IMR-90 (cell line): ENCODE measurements around the gene RASSF6. TPM values are rescaled to one million over a fixed set of nuclear protein-coding genes. Genes with fewer than 3 reads are reported as not detected.

ENCODE experiments used
- ATAC-seq: fragments of 200-7000 bp; cut with Tn5 transposase; 2 replicates; pipeline ENCODE4 v1.9.1; 2020; ENCODE audit warnings: low read depth, mild to moderate bottlenecking, moderate library complexity
- BruUV-seq: library from RNA; stranded (reverse); fragments of 400-500 nt; replicated peaks from 2 replicates; lab custom pipeline; 2021; lab: Mats Ljungman, UMichigan
- CTCF ChIA-PET: fragments of 300-600 bp; formaldehyde crosslinking; extraction: SDS; loops from one replicate; lab custom pipeline; 2021; ENCODE audit warnings: antibody characterized with exemption; lab: Yijun Ruan, JAX
- POLR2A ChIA-PET: fragments of 300-600 bp; sonication (Branson Sonifier 250); formaldehyde crosslinking; loops from one replicate; lab custom pipeline; 2022; ENCODE audit warnings: antibody characterized with exemption; ENCODE audit not compliant: unreplicated experiment; lab: Charles Lee
- DNase-seq: peaks from one replicate; pipeline ENCODE4 v3.0.0; 2013
- H2AFZ ChIP-seq: replicated peaks from 2 replicates; pipeline ENCODE3; 2013; ENCODE audit warnings: low read length, mild to moderate bottlenecking; ENCODE audit not compliant: poor library complexity
- H2AK5ac ChIP-seq: 2 replicates; pipeline ENCODE4 v1.6.1; 2013; ENCODE audit warnings: low read depth, low read length, inconsistent platforms
- H2AK9ac ChIP-seq: replicated peaks from 2 replicates; pipeline ENCODE3; 2013; ENCODE audit warnings: mild to moderate bottlenecking, low read depth, low read length, moderate library complexity; ENCODE audit not compliant: poor library complexity
- H2BK120ac ChIP-seq: 2 replicates; pipeline ENCODE4 v1.6.1; 2013; ENCODE audit warnings: low read depth, low read length, inconsistent platforms
- H2BK15ac ChIP-seq: 3 replicates; pipeline ENCODE4 v1.6.1; 2013; ENCODE audit warnings: low read depth, low read length, inconsistent platforms
- H2BK20ac ChIP-seq: 2 replicates; pipeline ENCODE4 v1.6.1; 2013; ENCODE audit warnings: low read depth, mild to moderate bottlenecking, inconsistent platforms, low read length, moderate library complexity
- H2BK5ac ChIP-seq: 2 replicates; pipeline ENCODE4 v1.6.1; 2013; ENCODE audit warnings: mild to moderate bottlenecking, low read depth, low read length, inconsistent platforms; ENCODE audit not compliant: poor library complexity, severe bottlenecking
- H3K14ac ChIP-seq: replicated peaks from 2 replicates; pipeline ENCODE4 v1.6.1; 2013; ENCODE audit warnings: low read depth, low read length, inconsistent platforms
- H3K18ac ChIP-seq: 2 replicates; pipeline ENCODE4 v1.6.1; 2013; ENCODE audit warnings: low read depth, low read length, control low read depth
- H3K23ac ChIP-seq: 2 replicates; pipeline ENCODE4 v1.6.1; 2013; ENCODE audit warnings: low read depth, low read length, inconsistent platforms
- H3K27ac ChIP-seq: 2 replicates; pipeline ENCODE4 v1.5.1; 2013; ENCODE audit warnings: mild to moderate bottlenecking, control low read depth, low read length; ENCODE audit not compliant: insufficient read depth
- H3K27me3 ChIP-seq: 2 replicates; pipeline ENCODE4 v1.6.1; 2013; ENCODE audit warnings: low read length; ENCODE audit not compliant: control insufficient read depth, insufficient read depth
- H3K36me3 ChIP-seq: 2 replicates; pipeline ENCODE4 v1.6.1; 2013; ENCODE audit warnings: low read length, mixed read lengths; ENCODE audit not compliant: control insufficient read depth, insufficient read depth
- H3K4ac ChIP-seq: 2 replicates; pipeline ENCODE4 v1.6.1; 2013; ENCODE audit warnings: low read depth, low read length, inconsistent platforms
- H3K4me1 ChIP-seq: 2 replicates; pipeline ENCODE4 v1.6.1; 2013; ENCODE audit warnings: low read length, mixed read lengths; ENCODE audit not compliant: control insufficient read depth, insufficient read depth
- H3K4me2 ChIP-seq: 2 replicates; pipeline ENCODE4 v1.6.1; 2013; ENCODE audit warnings: low read depth, mild to moderate bottlenecking, control low read depth, low read length, moderate library complexity
- H3K4me3 ChIP-seq: 2 replicates; pipeline ENCODE4 v1.5.1; 2013; ENCODE audit warnings: low read depth, mild to moderate bottlenecking, control low read depth, low read length, moderate library complexity; ENCODE audit not compliant: insufficient read depth
- H3K56ac ChIP-seq: 2 replicates; pipeline ENCODE4 v1.6.1; 2013; ENCODE audit warnings: low read length, inconsistent platforms; ENCODE audit not compliant: insufficient read depth; ENCODE audit errors: extremely low read depth
- H3K79me1 ChIP-seq, 2 experiments: 2 replicates each; pipeline ENCODE4 v1.6.1; 2013; ENCODE audit warnings: low read length in 2 of 2, inconsistent platforms in 1 of 2, low read depth in 1 of 2
- H3K9ac ChIP-seq: 2 replicates; pipeline ENCODE4 v1.6.1; 2013; ENCODE audit warnings: low read depth, low read length, control low read depth
- H3K9me1 ChIP-seq: 2 replicates; pipeline ENCODE4 v1.6.1; 2013; ENCODE audit warnings: low read length, inconsistent platforms; ENCODE audit not compliant: insufficient read depth
- H3K9me3 ChIP-seq: 2 replicates; pipeline ENCODE4 v1.6.1; 2013; ENCODE audit warnings: low read length; ENCODE audit not compliant: control insufficient read depth, insufficient read depth
- H4K20me1 ChIP-seq: 2 replicates; pipeline ENCODE4 v1.6.1; 2013; ENCODE audit warnings: low read length, inconsistent platforms; ENCODE audit not compliant: insufficient read depth
- H4K5ac ChIP-seq: 2 replicates; pipeline ENCODE4 v1.6.1; 2013; ENCODE audit warnings: mild to moderate bottlenecking, low read depth, low read length, control low read depth
- H4K8ac ChIP-seq, 2 experiments: 2 replicates each; pipeline ENCODE4 v1.6.1; 2013; ENCODE audit warnings: low read depth in 2 of 2, low read length in 2 of 2, control low read depth in 1 of 2, inconsistent platforms in 1 of 2
- H4K91ac ChIP-seq: 2 replicates; pipeline ENCODE4 v1.6.1; 2013; ENCODE audit warnings: low read depth, low read length, inconsistent platforms; ENCODE audit not compliant: insufficient read depth
- BHLHE40 ChIP-seq: fragments of 150-350 bp; IDR thresholded peaks from 2 replicates; pipeline ENCODE4 v1.6.1; 2016; ENCODE audit warnings: mild to moderate bottlenecking, low read depth, low read length
- CEBPB ChIP-seq: IDR thresholded peaks from 2 replicates; pipeline ENCODE4 v1.6.1; 2012; ENCODE audit warnings: low read depth, low read length, improper control_type of control experiment
- ELK1 ChIP-seq: fragments of 150-350 bp; IDR thresholded peaks from 2 replicates; pipeline ENCODE4 v1.6.1; 2016; ENCODE audit warnings: low read depth, mild to moderate bottlenecking, low read length, moderate library complexity, borderline replicate concordance
- FOS ChIP-seq: fragments of 150-350 bp; IDR thresholded peaks from 2 replicates; pipeline ENCODE4 v1.6.1; 2016; ENCODE audit warnings: low read depth, low read length
- MAFK ChIP-seq: IDR thresholded peaks from 2 replicates; pipeline ENCODE4 v1.6.1; 2012; ENCODE audit warnings: low read depth, low read length, improper control_type of control experiment
- MAZ ChIP-seq: IDR thresholded peaks from 2 replicates; pipeline ENCODE4 v1.6.1; 2012; ENCODE audit warnings: low read depth, mild to moderate bottlenecking, low read length, improper control_type of control experiment, moderate library complexity, borderline replicate concordance
- MXI1 ChIP-seq: IDR thresholded peaks from 2 replicates; pipeline ENCODE4 v1.6.1; 2012; ENCODE audit warnings: low read depth, mild to moderate bottlenecking, low read length, moderate library complexity, borderline replicate concordance
- NFE2L2 ChIP-seq: fragments of 150-350 bp; IDR thresholded peaks from 2 replicates; pipeline ENCODE4 v1.6.1; 2016; ENCODE audit warnings: low read depth, mild to moderate bottlenecking, low read length
- POLR2A ChIP-seq: IDR thresholded peaks from 2 replicates; pipeline ENCODE4 v1.6.1; 2012; ENCODE audit warnings: mild to moderate bottlenecking, low read depth, low read length
- SMC3 ChIP-seq: fragments of 150-350 bp; IDR thresholded peaks from 2 replicates; pipeline ENCODE4 v1.6.1; 2016; ENCODE audit warnings: low read depth, mild to moderate bottlenecking, antibody characterized with exemption, low read length, moderate library complexity
- USF2 ChIP-seq: fragments of 150-350 bp; IDR thresholded peaks from 2 replicates; pipeline ENCODE4 v1.6.1; 2017; ENCODE audit warnings: mild to moderate bottlenecking, antibody characterized with exemption, low read length, low read depth
- WGBS, 2 experiments: methylation state at CpG; one replicate each; pipeline versions ENCODE4 v1.1.5 to v1.1.7; 2013; ENCODE audit warnings: missing lambda C conversion rate in 2 of 2; ENCODE audit not compliant: insufficient read length in 1 of 2; ENCODE audit errors: extremely low coverage in 2 of 2; 5-methylcytosine and 5-hydroxymethylcytosine counted together
- dilution Hi-C: fragments of 300-500 bp; cut with HindIII; formaldehyde crosslinking; loops from one replicate; pipeline ENCODE4 v1.14.3; 2018; ENCODE audit warnings: low sequenced_read_pairs; ENCODE audit not compliant: unreplicated experiment
- in situ Hi-C: fragments of 300-500 bp; cut with MboI; formaldehyde crosslinking; loops from 3 replicates; pipeline ENCODE4 v1.14.3; 2019; ENCODE audit warnings: low sequenced_read_pairs, inconsistent platforms, mixed read lengths
- intact Hi-C: fragments of 100-400 bp; cut with micrococcal nuclease; formaldehyde crosslinking; loops from 2 replicates; pipeline ENCODE4 v1.10.0; 2022
- polyA plus RNA-seq, 3 experiments: library from polyadenylated mRNA; depleted of rRNA; stranded (reverse); fragments of >200 nt; gene quantifications; 2 replicates each; pipeline ENCODE4 v1.2.3, GENCODE V29; 2012; ENCODE audit warnings: low replicate concordance in 1 of 3
- total RNA-seq: library from RNA; depleted of rRNA; stranded (reverse); fragments of >200 nt; gene quantifications from 2 replicates; pipeline ENCODE4 v1.2.3, GENCODE V29; 2012

Gene RASSF6
- total and polyA plus RNA-seq, 2 of the 4 experiments (the other 2 are of a cell fraction): not detected

- no peak for TF ChIP-seq USF2
- no peak for TF ChIP-seq FOS
Measured at GRCh38 chr4:73603854-73604584, 16.2 kb downstream of the RASSF6 start (continued).

GRCh38 chr4:73603271-73603710 is 16.9 kb downstream of the RASSF6 start:
- Histone ChIP-seq H3K36me3 (no peaks in the 10 kb centered on the region), H2AK9ac (no peak overlapping the region), H2AK5ac (peak overlapping the region; percentile 60; the same call in 1 of the 2 replicates), H3K56ac (no peak overlapping the region), H3K27ac (no peak overlapping the region), H2BK120ac (peak overlapping the region; percentile 69), H3K27me3 (no peaks in the 10 kb centered on the region), H3K4me3 (no peak overlapping the region), H3K9me3 (no peaks in the 10 kb centered on the region), H4K8ac (peak overlapping the region in 1 of 2 experiments; percentile 60; a peak in 1 of 4 replicates), H2BK20ac (0 out of 2 replicates have a peak overlapping the region, but pooled peaks have one; percentile 61), H3K18ac (0 out of 2 replicates have a peak overlapping the region, but pooled peaks have one; percentile 64), H4K20me1 (no peaks in the 10 kb centered on the region), H3K9ac (no peak overlapping the region), H4K91ac (no peak overlapping the region), H3K9me1 (no peaks in the 10 kb centered on the region), H2BK5ac (peak overlapping the region; percentile 70), H2AFZ (peak overlapping the region; percentile 75), H4K5ac (no peak overlapping the region), H3K4me2 (0 out of 2 replicates have a peak overlapping the region, but pooled peaks have one; percentile 52), H3K4ac (peak overlapping the region; percentile 58; the same call in 1 of the 2 replicates), H3K79me1 (no peaks in the 10 kb centered on the region), H3K14ac (peak overlapping the region; percentile 56; the same call in 1 of the 2 replicates), H2BK15ac (0 out of 3 replicates have a peak overlapping the region, but pooled peaks have one; percentile 67), H3K23ac (no peak overlapping the region; the same call in 1 of the 2 replicates), H3K4me1 (peaks cover 8% of the 10 kb centered on the region)
- ChIA-PET POLR2A (no interaction called here), CTCF (interaction anchor here (1.0 to 1.3 kb wide), 2 partner anchors 9 to 48 kb away, joined by 3 read pairs; no protein-coding TSS in a partner anchor)
- BruUV-seq: no TSS peak
- intact Hi-C loops (no loop called here), dilution Hi-C loops (no loop called here), in situ Hi-C loops (no loop called here)
- ATAC-seq (peak; percentile 61), DNase-seq (peak; percentile 86)
- 17% methylated on average over 1 of the region's 3 CpGs; no CpG with 5 or more reads in 1 of the 2 experiments for WGBS, 2 experiments
- no peak for TF ChIP-seq MAFK
- TF ChIP-seq BHLHE40: no peak
- TF ChIP-seq CEBPB: no peak
- TF ChIP-seq USF2: no peak
- TF ChIP-seq MXI1: no peak
- no peak for TF ChIP-seq POLR2A
- TF ChIP-seq ELK1: no peak
- no peak for TF ChIP-seq SMC3
- no peak for TF ChIP-seq MAZ
- TF ChIP-seq NFE2L2: no peak
